Parathyroid adenoma (tissue), 2 donors: ENCODE data around the gene INAFM2.

Source experiments
- H2AFZ ChIP-seq: fragments of 300-600 bp; sonication (generic); one replicate; pipeline ENCODE4 v1.7.0; 2017; ENCODE audit warnings: antibody characterized with exemption, mild to moderate bottlenecking
- H3K27ac ChIP-seq: fragments of 300-600 bp; sonication (generic); one replicate; pipeline ENCODE4 v1.7.0; 2017
- H3K27me3 ChIP-seq: fragments of 300-600 bp; sonication (generic); one replicate; pipeline ENCODE4 v1.7.0; 2017; ENCODE audit warnings: low read length; ENCODE audit not compliant: control insufficient read depth, insufficient read depth
- H3K36me3 ChIP-seq: fragments of 300-600 bp; sonication (generic); one replicate; pipeline ENCODE4 v1.7.0; 2017; ENCODE audit warnings: low read length; ENCODE audit not compliant: control insufficient read depth, insufficient read depth
- H3K4me1 ChIP-seq: fragments of 300-600 bp; sonication (generic); one replicate; pipeline ENCODE4 v1.7.0; 2017; ENCODE audit warnings: control low read depth
- H3K4me2 ChIP-seq: fragments of 300-600 bp; sonication (generic); one replicate; pipeline ENCODE4 v1.7.0; 2017; ENCODE audit warnings: low read length
- H3K4me3 ChIP-seq: fragments of 300-600 bp; sonication (generic); one replicate; pipeline ENCODE4 v1.7.0; 2017; ENCODE audit warnings: low read depth, low read length
- H3K79me2 ChIP-seq: fragments of 300-600 bp; sonication (generic); one replicate; pipeline ENCODE4 v1.7.0; 2017; ENCODE audit warnings: control low read depth
- H3K9ac ChIP-seq: fragments of 300-600 bp; sonication (generic); one replicate; pipeline ENCODE4 v1.7.0; 2017; ENCODE audit warnings: mild to moderate bottlenecking
- H3K9me3 ChIP-seq: fragments of 300-600 bp; sonication (generic); one replicate; pipeline ENCODE4 v1.7.0; 2017; ENCODE audit warnings: low read length; ENCODE audit not compliant: control insufficient read depth
- TF ChIP-seq, protein P1 (sequence below): fragments of 300-600 bp; sonication (generic); IDR thresholded peaks from one replicate; pipeline ENCODE4 v1.7.0; 2017; ENCODE audit warnings: antibody characterized with exemption, mild to moderate bottlenecking
- donor health status: primary hyperparathyroidism.

The INAFM2 gene

DNA sequence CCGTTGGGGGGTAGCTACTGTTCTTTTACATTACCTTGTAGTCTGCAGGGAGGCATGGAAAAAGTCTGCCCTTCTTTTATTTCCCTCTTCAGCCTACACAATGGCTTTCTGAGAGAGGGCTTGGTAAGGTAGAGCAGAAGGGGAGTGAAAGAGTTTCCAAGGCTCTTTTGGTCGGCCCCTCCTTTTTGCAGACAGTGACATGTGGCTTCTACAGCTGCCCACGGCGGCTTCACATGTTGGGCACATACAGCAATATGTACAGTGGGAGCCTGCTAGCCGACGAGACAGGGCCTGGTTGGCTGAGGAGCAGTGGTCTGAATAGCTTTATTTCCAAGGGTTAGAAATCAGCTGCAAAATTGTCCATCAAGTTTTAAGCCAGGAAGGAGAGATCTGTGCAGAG is 4.0 kb downstream of the INAFM2 start:
- H3K79me2 ChIP-seq = no peaks in the 10 kb centered on the region
- H3K27ac ChIP-seq = no peak overlapping the region
- TF ChIP-seq, protein P1, sequence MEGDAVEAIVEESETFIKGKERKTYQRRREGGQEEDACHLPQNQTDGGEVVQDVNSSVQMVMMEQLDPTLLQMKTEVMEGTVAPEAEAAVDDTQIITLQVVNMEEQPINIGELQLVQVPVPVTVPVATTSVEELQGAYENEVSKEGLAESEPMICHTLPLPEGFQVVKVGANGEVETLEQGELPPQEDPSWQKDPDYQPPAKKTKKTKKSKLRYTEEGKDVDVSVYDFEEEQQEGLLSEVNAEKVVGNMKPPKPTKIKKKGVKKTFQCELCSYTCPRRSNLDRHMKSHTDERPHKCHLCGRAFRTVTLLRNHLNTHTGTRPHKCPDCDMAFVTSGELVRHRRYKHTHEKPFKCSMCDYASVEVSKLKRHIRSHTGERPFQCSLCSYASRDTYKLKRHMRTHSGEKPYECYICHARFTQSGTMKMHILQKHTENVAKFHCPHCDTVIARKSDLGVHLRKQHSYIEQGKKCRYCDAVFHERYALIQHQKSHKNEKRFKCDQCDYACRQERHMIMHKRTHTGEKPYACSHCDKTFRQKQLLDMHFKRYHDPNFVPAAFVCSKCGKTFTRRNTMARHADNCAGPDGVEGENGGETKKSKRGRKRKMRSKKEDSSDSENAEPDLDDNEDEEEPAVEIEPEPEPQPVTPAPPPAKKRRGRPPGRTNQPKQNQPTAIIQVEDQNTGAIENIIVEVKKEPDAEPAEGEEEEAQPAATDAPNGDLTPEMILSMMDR = no peak
- no peaks in the 10 kb centered on the region for H3K27me3 ChIP-seq
- H3K36me3 ChIP-seq = no peaks in the 10 kb centered on the region
- no peak overlapping the region for H3K4me2 ChIP-seq
- no peak overlapping the region for H3K9ac ChIP-seq
- no peak overlapping the region for H2AFZ ChIP-seq
- no peak overlapping the region for H3K4me3 ChIP-seq
- no peaks in the 10 kb centered on the region for H3K9me3 ChIP-seq
- peaks cover 3% of the 10 kb centered on the region for H3K4me1 ChIP-seq

DNA sequence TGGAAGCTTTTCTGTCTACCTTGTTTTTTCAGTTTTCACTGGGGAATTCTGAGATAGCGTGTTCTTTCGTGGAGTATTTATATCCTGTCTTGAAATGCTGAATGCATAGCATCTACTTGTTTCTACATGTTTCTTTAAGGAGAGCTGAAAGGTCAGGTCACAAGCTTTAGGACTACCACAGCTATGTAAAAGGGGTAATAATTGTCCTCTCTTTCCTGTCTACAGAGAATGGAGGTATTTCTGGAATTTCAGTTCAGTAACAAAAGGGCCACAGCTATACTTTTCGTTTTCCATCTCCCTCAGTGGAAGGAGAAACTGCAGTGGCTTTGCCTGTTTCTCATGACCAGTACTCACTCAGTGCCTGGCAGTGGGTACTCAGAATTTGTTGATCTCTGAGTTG is 4.7 kb downstream of the INAFM2 start:
- H3K4me3 ChIP-seq = no peak overlapping the region
- H2AFZ ChIP-seq = no peak overlapping the region
- no peak overlapping the region for H3K4me2 ChIP-seq
- H3K79me2 ChIP-seq = no peaks in the 10 kb centered on the region
- H3K27ac ChIP-seq = no peak overlapping the region
- H3K9me3 ChIP-seq = no peaks in the 10 kb centered on the region
- H3K4me1 ChIP-seq = peaks cover 3% of the 10 kb centered on the region
- TF ChIP-seq, protein P1 = no peak
- H3K27me3 ChIP-seq = no peaks in the 10 kb centered on the region
- no peaks in the 10 kb centered on the region for H3K36me3 ChIP-seq
- no peak overlapping the region for H3K9ac ChIP-seq

DNA sequence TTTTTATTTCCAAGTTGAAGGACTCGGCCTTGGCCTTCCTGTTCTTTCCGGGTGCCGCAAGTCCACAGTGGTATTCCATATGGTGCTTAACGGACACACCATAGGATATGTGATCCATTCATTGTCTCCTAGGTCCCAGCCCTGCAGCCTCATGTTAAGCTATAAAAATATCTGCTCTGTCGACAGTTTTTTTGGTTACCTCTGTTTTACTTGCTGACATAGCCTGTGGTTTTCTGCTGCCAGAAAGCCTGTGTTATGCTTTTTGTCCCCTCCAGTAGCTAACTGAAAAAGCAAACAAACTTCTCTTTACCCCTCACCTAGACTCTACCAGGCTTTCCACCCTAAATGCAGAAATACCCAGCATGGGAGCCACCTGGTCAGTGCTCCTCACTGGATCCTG is 5.3 kb downstream of the INAFM2 start:
- TF ChIP-seq, protein P1 = no peak
- H2AFZ ChIP-seq = no peak overlapping the region
- H3K9me3 ChIP-seq = no peaks in the 10 kb centered on the region
- H3K27me3 ChIP-seq = no peaks in the 10 kb centered on the region
- no peaks in the 10 kb centered on the region for H3K79me2 ChIP-seq
- H3K36me3 ChIP-seq = no peaks in the 10 kb centered on the region
- peaks cover 3% of the 10 kb centered on the region for H3K4me1 ChIP-seq
- H3K27ac ChIP-seq = no peak overlapping the region
- H3K4me3 ChIP-seq = no peak overlapping the region
- H3K4me2 ChIP-seq = no peak overlapping the region
- H3K9ac ChIP-seq = no peak overlapping the region

DNA sequence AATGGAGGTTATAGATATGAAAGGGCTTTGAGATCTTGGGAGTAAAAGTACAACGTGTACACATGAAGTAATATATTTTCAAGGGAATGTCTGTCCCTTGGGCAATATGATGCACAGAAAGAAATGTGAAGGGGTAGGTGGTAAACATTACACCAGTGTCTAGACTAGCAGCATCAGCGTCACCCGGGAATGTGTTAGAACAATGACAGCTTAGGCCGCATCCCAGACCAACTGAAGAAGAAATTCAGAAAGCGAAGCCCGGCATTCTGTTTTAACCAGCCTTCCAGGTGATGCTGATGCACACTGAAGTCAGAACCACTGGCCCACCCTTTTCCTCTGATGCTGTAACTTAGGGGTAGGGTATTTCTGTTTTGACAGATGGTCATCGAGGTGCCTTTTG is 6.3 kb downstream of the INAFM2 start:
- Histone ChIP-seq H3K4me1 (peaks cover 3% of the 10 kb centered on the region), H2AFZ (no peak overlapping the region), H3K4me2 (no peak overlapping the region), H3K36me3 (no peaks in the 10 kb centered on the region), H3K27ac (no peak overlapping the region), H3K4me3 (no peak overlapping the region), H3K9me3 (no peaks in the 10 kb centered on the region), H3K27me3 (no peaks in the 10 kb centered on the region), H3K79me2 (no peaks in the 10 kb centered on the region), H3K9ac (no peak overlapping the region)
- TF ChIP-seq, protein P1 = no peak

DNA sequence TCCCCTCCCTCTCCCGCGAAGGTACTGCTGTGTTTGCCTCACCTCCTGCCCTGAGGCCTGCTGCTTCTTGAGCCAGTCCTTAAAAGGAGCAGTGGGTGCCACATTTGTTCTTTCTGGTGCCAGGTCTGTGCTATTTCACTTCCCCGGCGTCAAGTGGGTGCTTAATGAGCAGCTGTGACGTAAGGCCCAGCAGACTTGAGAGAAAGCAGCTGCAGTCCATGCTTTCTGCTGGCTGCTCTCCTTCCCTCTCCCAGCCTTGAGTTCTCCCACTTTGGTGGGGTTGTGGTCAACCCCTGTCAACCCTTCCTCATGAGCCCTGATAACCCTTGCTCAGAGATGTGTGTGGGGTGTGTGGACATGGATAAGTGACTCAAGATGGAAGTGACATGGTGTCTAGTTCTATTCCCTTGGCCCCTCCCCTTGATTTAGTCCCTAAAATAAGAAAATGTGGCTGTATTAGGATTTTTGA is 6.9 kb downstream of the INAFM2 start:
- H3K36me3 ChIP-seq = no peaks in the 10 kb centered on the region

More for the DNA sequence above, 6.9 kb downstream of the INAFM2 start:
- TF ChIP-seq, protein P1 = no peak
- H3K9me3 ChIP-seq = no peaks in the 10 kb centered on the region
- no peaks in the 10 kb centered on the region for H3K79me2 ChIP-seq
- H3K27me3 ChIP-seq = no peaks in the 10 kb centered on the region
- H3K9ac ChIP-seq = no peak overlapping the region
- no peak overlapping the region for H3K4me2 ChIP-seq
- H3K27ac ChIP-seq = no peak overlapping the region
- H3K4me1 ChIP-seq = peaks cover 3% of the 10 kb centered on the region
- H3K4me3 ChIP-seq = no peak overlapping the region
- no peak overlapping the region for H2AFZ ChIP-seq
